Epithelial cell of umbilical artery (primary cell): ENCODE results near the gene HOXD4. TPM values are rescaled to one million over a fixed set of nuclear protein-coding genes. Genes with fewer than 3 reads are reported as not detected.

Experiments used
- total RNA-seq: library from RNA; depleted of rRNA; stranded (reverse); fragments of >200 nt; gene quantifications from 2 replicates; pipeline ENCODE4 v1.2.3, GENCODE V29; 2014

The HOXD4 gene
- 0.65 and 3.5 TPM in 2 replicates for total RNA-seq

DNA sequence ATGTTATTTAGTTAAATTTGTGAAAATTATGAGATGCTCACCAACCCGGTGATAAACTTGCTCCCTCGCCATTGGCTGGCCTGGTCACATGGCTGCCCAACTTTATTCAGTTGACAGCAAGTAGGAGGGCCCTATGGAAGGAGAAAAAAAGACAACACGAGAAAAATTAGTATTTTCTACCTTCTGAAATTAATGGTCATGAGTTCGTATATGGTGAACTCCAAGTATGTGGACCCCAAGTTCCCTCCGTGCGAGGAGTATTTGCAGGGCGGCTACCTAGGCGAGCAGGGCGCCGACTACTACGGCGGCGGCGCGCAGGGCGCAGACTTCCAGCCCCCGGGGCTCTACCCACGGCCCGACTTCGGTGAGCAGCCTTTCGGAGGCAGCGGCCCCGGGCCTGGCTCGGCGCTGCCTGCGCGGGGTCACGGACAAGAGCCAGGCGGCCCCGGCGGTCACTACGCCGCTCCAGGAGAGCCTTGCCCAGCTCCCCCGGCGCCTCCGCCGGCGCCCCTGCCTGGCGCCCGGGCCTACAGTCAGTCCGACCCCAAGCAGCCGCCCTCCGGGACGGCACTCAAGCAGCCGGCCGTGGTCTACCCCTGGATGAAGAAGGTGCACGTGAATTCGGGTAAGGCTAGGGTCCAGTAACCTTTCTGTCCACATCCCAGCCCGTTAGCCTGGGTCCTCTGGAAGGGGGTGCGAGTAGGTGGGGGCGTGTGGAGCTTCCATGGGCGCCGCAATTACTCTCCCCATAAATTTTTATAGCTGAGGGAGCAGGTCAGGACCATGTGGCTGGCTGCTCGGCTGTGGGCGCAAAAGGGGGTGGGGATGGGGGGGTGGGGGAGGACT lies at the start of gene HOXD4:
Gene HOXD4 (plus strand): TSS at position 109 of the 846 bp plus-strand sequence. CDS start 84 bp downstream, at position 193.

DNA sequence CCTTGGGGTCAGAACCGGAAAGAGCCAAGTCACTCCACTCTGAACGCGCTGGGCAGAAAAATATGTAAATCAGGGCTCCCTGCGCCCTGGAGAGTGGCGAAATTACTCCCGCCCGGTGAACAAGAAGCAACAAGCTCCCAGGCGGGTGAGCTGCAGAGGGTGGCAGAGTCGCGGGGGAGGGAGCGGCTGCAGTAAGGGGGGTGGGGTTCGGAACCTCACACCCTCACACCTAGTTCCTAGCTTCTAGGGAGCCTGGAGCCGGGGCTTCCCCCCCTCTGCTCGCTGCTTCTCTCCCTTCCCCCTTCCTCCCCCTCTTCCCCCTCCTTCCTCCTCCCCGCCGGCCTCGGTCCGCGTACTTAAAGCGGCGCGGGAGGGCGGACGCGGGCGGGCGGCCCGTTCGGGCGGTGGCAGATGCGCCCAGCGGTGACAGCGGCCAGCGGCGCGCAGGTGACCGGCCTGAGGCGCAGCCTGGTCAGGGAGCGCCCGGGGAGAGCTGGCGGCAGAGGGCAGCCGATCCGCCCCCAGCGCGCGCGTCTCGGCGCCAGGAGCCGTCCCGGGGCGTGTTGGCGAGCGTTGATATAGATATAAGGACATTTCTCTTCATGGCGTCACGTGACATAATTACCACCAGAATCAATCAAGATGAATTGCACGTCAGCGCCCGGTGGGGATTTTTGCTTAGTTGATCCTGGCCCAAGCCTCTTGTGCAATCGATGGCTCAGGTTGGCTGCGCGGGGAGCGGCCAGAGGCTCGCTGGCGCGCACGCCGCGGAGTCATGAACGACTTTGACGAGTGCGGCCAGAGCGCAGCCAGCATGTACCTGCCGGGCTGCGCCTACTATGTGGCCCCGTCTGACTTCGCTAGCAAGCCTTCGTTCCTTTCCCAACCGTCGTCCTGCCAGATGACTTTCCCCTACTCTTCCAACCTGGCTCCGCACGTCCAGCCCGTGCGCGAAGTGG lies 44.5 kb upstream of the HOXD4 start, which contains the start of gene HOXD11:
Gene HOXD11 (plus strand): TSS at position 700 of the 959 bp plus-strand sequence. CDS start 76 bp downstream, at position 776.

DNA sequence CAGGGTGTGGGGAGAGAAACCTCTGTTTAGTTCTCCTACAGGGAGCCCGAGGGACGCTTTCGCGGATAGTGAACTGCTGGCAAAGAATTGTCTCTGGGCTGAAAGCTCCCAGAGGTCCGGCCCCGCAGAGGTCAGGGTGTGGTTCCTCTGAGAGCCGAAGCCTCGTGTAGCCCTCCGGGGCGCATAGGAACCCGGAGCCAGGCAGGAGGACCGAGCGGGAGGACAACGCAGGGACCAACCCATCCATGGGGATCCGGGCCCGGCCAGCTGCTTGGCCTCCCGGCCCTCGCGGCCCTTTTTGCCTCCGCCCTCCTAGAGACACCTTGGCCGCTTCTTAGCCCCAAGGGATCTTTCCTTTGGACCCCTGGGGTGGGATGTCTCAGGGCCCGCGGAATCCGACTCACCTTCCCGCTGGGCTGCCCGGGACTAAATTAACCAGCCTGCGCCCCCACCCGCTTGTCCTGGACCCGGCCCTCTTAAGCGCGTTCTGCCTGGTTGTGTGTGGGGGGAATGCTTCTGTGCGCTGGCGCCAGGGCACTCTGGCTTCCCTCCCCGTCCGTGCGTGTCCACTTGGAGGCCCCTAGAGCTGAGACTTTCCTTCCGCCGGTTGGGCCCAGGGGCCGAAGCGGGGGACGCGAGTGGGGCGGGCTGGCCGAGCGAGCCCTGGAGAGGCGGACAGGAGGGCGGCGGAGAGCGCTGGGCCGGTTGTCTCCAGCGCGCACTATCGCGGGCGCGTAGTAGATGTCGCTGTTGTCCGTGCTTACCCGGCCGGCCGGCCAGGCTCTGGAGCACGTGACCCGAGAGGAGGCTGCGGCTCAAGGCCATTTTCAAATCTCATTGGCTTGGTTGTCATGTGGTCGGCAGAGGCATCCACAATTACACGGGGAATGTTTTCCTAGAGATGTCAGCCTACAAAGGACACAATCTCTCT lies 35.2 kb upstream of the HOXD4 start, which contains the start of gene HOXD10:
Gene HOXD10 (plus strand): TSS at position 896 of the 931 bp plus-strand sequence. CDS start 56 bp downstream, outside the sequence.

DNA sequence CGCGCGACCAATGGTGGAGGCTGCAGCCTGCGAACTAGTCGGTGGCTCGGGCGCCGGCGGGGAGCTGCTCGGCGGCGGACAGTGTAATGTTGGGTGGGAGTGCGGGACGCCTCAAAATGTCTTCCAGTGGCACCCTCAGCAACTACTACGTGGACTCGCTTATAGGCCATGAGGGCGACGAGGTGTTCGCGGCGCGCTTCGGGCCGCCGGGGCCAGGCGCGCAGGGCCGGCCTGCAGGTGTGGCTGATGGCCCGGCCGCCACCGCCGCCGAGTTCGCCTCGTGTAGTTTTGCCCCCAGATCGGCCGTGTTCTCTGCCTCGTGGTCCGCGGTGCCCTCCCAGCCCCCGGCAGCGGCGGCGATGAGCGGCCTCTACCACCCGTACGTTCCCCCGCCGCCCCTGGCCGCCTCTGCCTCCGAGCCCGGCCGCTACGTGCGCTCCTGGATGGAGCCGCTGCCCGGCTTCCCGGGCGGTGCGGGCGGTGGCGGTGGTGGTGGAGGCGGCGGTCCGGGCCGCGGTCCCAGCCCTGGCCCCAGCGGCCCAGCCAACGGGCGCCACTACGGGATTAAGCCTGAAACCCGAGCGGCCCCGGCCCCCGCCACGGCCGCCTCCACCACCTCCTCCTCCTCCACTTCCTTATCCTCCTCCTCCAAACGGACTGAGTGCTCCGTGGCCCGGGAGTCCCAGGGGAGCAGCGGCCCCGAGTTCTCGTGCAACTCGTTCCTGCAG lies 28.5 kb upstream of the HOXD4 start, which contains the start of gene HOXD9:
Gene HOXD9 (plus strand): TSS at position 37 of the 728 bp plus-strand sequence. CDS start 50 bp downstream, at position 87.

DNA sequence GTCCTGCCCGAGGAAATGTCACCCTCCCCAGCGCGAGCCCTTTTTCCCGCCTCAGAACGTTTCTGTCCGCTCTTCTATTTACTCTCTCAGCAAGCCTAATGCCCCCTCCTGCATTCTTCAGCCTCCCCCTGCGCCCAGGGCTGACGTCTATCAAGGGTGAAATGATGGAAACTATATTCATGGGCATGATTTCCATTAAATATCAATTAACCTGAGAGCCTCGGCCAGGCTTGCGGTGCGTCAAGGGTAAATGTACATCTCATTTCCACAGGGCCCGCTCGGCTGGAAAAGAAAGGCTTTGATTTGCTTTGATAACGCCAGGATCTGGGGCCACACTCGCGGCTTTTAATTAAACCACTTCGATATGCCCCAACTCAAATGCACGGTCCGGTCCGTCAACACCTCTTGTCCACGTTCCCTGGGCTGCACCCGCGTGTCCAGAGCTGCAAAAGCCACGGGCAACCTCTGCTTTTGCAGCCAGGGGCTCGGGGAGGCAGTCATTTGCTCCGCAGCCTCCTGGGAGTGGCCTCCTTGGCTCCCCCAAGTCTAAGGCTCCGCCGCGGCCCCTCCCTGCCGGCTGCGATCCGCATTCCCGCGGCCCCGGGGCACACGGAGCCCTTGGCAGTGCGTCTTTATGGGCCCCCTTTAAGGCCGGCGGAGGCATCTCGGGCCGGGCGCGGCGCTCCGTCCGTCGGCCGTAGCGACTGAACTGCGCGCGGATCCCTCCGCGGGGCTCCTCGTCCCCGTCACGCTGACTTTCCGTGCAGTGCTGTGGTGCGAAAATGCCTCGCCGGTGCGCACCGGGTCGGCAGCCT lies 22.2 kb upstream of the HOXD4 start, which contains the start of gene HOXD8:
Gene HOXD8 (plus strand): TSS at position 724 of the 815 bp plus-strand sequence. CDS start 662 bp downstream, outside the sequence.

DNA sequence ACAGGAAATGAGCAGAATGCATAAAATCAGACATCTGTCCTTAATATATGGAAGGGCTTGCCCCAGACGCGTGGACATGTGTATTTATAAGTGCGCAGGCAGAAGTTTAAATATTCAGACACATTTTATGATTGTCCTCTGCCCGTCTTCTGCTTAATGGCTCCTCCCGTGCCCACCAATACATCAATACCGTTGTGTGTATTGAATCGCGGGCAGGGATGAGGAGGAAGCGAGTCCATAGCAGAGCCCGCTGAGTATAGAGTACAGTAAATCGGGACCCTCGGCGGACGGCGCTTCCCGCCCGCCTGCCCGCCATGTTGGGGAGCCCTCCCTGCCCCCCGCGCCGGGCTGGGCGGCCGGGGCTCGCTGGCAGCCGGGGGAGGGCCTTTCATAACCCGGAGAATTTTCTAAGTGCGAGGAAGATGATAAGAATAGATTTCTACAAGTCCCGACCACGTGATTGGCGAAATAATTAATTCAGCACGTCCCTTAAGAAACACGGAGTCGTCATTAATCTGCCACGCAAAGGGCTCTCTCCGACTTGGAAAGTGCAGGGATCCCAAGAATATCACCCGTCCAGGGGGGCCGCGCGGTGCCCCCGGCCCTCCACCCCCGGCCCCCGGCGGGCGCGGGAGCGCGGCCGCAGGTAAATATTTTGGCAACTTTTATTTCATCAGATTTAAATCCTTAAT lies 5.6 kb downstream of the HOXD4 start, which contains the start of gene HOXD3:
Gene HOXD3 (plus strand): TSS at position 501 of the 692 bp plus-strand sequence. CDS start 11,808 bp downstream, outside the sequence.

DNA sequence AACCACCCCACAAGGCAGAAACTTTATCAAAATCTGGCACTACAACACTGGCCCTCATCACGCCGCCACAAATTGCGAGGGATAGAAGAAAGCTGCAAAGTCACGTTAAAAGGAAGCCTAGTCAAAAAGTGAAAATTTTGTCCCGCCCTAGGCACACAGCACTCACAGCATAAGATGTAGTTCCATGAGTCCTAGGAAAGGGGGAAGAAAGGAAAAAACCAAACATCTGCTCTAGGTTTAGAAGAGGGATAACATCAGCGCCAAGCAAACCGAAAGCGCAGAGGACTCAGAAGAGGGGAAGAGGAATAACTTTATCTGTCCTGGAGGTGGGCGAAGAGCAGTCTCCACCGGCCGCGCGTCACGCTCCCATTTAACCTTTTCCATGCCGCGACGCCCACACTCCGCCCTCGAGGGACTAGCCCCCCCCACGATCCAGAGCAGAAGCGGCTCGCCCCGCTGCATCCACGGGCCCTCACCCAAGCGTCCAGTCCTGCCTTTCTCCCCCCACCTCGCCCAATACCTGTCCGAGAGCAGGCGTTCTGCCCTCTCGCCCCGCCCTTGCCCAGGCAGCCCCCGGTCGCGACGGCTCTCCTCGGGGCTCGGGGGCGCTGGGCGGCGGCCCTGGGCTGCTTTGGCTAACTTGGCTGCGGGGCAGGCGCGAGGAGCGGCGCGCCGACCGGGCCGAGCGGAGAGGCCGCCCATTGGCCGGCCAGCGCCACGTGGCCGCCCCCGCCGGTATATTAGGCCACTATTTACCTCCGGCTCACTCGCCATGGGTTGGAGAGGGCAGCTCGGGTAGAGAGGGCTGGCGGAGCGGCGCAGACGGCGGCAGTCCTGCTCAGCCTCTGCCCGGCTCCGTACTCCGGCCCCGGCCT lies 36.8 kb downstream of the HOXD4 start, which contains the start of gene HOXD1:
Gene HOXD1 (plus strand): TSS at position 770 of the 875 bp plus-strand sequence. CDS start 134 bp downstream, outside the sequence.

Other genes starting within 250 kb of the HOXD4 start
- gene LNPK, start 149.3 kb upstream of the HOXD4 start, total RNA-seq, result 5.8 and 10.5 TPM in 2 replicates
- not detected in 2 replicates for gene EVX2, start 67.6 kb upstream of the HOXD4 start, total RNA-seq
- under 0.01 TPM in 1 of 2 replicates, not detected in the other for gene HOXD13, start 58.8 kb upstream of the HOXD4 start, total RNA-seq
- not detected in 2 replicates for gene HOXD12, start 51.8 kb upstream of the HOXD4 start, total RNA-seq
- not detected in 2 replicates for gene HOXD11, start 44.3 kb upstream of the HOXD4 start, total RNA-seq
- under 0.01 and 0.15 TPM in 2 replicates for gene HOXD10, start 34.8 kb upstream of the HOXD4 start, total RNA-seq
- 1.3 and 1.4 TPM in 2 replicates for gene HOXD9, start 28.8 kb upstream of the HOXD4 start, total RNA-seq
- gene HOXD8, start 21.8 kb upstream of the HOXD4 start, total RNA-seq, result 6.2 and 7.8 TPM in 2 replicates
- 4.2 and 5.9 TPM in 2 replicates for gene HOXD3, start 5.8 kb downstream of the HOXD4 start, total RNA-seq
- gene HOXD1, start 37.1 kb downstream of the HOXD4 start, total RNA-seq, result 4.3 and 7.8 TPM in 2 replicates
- 33.7 and 38.3 TPM in 2 replicates for gene MTX2, start 117.9 kb downstream of the HOXD4 start, total RNA-seq